HG03103 (cell line): Measurements from ENCODE around the gene ANTKMT.
"Not testable (repeated sequence)": the region's sequence is repeated elsewhere in the genome, so short reads cannot be mapped to it uniquely, and the experiment has no call there.

Source experiments
- ATAC-seq: cut with Tn5 transposase; IDR thresholded peaks from one replicate; pipeline ENCODE4 v1.9.1; 2021; ENCODE audit warnings: low read depth; ENCODE audit not compliant: unreplicated experiment

ANTKMT gene

DNA sequence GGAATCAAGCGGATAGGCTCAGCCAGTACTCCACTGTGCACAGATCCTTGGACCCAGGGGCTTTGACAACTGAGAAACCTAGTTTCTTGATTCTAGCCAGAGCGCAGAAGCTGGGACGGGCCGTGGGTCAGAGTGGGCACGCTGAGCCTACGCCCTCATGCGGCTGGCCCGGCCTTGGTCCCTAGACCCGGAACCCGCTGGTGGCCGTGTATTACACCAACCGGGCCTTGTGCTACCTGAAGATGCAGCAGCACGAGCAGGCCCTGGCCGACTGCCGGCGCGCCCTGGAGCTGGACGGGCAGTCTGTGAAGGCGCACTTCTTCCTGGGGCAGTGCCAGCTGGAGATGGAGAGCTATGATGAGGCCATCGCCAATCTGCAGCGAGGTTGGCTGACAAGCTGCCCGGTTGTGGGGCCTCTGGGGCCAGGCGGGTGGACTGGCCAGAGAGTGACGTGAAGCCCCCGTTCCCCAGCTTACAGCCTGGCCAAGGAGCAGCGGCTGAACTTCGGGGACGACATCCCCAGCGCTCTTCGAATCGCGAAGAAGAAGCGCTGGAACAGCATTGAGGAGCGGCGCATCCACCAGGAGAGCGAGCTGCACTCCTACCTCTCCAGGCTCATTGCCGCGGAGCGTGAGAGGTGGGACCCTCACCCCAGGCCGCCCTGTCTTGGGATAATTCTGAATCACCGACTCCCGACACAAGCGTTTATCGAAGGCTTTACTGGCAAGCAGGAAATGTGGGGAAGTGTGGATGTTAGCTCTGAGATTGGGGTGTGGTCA, 39.8 kb upstream of the ANTKMT start:
- ATAC-seq, result no peak

DNA sequence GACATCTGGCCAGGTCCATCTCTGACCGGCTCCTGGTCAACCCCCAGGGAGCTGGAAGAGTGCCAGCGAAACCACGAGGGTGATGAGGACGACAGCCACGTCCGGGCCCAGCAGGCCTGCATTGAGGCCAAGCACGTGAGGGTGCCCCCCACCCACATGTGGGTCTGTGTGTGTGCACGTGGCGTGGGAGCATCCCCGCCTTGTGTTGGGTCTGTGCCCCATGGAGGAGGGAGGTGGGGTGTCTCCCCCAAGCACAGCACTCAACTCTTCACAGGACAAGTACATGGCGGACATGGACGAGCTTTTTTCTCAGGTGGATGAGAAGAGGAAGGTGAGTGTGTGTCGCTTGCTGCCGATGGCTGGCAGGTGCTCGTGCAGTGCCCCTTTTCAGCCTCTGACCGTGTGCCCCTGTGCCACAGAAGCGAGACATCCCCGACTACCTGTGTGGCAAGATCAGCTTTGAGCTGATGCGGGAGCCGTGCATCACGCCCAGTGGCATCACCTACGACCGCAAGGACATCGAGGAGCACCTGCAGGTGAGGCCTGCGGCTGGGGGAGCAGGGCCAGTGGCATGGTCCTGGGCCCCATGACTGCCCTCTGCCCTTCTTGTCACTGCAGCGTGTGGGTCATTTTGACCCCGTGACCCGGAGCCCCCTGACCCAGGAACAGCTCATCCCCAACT, 39.1 kb upstream of the ANTKMT start:
- ATAC-seq, result no peak

DNA sequence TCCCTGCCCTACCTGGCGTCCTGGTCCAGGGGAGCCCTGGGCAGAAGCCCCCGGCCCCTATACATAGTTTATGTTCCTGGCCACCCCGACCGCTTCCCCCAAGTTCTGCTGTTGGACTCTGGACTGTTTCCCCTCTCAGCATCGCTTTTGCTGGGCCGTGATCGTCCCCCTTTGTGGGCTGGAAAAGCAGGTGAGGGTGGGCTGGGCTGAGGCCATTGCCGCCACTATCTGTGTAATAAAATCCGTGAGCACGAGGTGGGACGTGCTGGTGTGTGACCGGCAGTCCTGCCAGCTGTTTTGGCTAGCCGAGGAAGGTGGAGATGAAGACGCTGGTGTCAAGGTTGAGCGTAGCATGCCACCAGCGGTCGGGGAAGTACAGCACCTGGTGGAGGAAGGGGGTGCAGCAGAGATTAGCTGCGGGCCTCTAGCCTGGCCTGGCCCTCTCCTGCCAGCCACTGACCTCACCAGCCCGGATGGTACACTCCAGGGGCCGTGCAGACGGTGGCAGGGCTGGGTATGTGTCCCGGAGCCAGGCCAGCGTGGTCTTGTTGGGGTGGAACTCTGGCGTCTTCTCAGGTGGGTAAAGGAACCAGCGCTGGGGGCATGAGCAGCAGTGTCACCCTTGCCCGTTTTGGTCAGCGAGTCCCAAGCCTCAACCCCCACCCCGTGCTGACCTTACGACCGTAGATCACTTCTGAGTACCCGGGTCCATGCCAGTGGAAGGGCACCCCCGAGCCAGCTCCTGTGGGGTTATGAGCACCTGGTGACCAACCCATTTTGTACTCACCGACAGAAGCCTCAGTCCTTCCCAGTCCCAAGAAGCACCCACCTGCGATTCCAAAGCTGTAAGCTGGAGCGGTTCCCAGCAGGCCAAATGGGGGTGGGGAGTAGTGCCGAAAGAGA, 38.2 kb upstream of the ANTKMT start:
- no peak for ATAC-seq

DNA sequence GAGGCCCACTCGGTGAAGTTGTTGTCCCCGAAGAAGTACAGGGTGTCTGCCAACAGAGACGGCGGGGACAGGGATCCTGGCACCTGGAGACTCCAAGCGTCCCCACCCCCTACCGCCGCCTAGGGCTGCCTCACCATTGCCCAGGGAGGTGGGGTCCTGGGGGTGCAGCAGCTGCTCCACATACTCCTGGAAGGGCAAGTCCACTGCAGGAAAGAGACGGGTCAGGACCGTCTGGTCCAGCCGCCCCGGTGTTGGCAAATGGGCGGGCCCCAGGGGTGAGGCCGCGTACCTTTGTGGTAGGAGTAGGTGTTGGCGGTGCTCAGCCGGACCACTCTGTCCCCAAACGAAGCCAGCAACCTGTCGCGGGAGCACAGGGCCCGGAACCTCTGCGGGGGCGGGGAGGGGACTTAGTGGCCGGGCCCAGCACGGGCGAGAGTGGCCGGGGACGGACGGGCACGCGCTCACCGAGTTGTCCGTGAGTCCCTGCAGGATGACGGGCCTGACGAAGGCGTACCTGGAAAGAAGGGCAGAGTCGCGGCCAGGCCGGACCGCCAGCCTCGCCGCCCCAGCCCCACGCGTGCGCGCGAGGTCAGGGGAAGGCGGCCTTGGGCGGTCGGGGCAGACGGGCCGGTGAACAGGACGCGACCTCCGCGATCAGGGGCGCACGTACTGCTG, 37.4 kb upstream of the ANTKMT start:
- no peak for ATAC-seq

DNA sequence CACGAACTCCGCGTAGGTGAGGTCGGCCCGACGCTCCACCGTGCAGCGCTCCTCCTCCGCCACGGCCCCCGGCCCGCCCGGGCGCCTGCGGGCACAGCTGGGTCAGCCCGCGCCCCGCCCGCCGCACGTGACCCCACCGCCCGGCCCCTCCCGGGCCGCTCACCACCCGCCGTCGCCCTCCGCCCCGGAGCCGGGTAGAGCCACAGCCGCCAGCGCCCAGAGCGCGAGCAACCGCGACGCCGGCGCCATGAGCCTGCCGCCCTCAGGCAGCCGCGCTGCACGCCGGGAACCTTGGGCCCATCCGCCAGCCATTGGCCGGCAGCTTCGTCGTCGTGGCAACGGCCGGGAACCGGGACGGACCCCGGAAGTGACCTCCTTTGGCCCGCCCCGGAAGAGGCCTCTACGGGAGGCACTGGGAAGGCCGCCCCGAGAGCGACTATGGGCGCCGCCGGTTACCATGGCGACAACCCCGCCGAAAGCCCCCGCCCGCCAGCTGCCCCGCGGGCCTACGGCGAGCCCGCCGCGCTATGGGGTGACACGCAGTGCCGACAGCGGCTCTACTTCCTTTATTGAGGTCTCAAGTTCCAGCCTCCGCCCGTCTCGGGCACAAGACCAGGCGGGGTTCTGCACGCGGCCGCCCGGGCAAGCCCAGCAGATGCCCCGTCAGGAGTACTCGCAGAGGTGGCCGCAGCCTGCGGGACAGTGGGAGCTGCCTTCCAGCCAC, 36.7 kb upstream of the ANTKMT start, which contains the start of gene JMJD8:
Gene JMJD8 (minus strand): TSS at position 264 of the 724 bp plus-strand sequence. CDS start 15 bp downstream, at position 249.
- ATAC-seq, result peak; percentile 48

DNA sequence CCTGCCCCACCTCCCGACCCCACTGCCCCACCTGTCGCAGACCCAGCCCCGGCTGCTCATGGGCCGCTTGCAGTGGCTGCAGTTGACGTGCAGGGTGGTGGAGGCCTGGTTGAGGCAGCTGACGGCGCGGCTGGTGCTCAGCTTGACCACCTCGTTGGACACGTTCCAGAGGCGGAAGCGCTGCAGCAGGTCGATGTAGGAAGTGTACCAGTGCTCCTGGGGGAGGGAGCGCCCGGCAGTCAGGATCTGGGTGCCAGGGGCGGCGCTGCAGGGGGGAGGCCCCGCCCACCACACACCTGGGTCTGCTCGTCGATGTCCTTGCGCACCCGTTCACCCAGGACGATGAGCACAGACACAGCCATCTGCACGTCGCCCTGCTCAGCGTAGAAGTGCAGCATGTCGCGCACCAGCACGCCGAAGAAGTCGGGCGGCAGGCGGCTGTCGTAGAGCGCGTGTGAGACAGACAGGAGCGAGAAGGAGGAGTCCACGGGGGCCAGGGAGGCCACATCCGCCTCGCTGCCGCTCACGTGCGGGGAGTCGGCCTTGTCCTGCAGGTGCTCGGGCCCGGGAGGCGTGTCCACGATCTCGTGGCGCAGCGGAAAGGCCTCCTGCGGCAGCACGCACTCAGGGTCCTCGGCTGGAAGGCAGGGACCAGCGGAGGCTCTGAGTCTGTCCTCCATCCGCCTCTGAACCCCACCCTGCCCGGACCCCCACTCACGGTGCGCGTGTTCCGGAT, 35.8 kb upstream of the ANTKMT start:
- no peak for ATAC-seq

DNA sequence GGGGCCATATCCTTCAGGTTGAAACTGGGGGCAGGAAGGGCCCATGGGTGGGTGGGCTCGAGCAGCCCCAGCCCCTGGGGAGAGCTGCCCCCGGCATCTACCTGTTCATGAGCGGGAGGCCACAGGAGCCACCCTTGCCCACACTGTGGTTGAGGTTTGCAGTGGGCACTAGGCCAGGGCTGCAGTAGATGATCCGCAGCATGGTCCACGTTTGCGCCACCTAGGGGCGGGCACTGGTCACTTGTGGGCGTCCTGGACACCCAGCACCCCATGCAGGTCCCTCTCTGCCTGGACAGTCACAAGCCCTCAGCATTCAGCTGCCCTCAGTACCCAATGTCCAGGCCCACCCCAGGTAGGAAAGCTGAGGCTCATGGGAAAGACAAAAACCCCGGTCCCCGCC, 35.0 kb upstream of the ANTKMT start:
- ATAC-seq, result no peak

DNA sequence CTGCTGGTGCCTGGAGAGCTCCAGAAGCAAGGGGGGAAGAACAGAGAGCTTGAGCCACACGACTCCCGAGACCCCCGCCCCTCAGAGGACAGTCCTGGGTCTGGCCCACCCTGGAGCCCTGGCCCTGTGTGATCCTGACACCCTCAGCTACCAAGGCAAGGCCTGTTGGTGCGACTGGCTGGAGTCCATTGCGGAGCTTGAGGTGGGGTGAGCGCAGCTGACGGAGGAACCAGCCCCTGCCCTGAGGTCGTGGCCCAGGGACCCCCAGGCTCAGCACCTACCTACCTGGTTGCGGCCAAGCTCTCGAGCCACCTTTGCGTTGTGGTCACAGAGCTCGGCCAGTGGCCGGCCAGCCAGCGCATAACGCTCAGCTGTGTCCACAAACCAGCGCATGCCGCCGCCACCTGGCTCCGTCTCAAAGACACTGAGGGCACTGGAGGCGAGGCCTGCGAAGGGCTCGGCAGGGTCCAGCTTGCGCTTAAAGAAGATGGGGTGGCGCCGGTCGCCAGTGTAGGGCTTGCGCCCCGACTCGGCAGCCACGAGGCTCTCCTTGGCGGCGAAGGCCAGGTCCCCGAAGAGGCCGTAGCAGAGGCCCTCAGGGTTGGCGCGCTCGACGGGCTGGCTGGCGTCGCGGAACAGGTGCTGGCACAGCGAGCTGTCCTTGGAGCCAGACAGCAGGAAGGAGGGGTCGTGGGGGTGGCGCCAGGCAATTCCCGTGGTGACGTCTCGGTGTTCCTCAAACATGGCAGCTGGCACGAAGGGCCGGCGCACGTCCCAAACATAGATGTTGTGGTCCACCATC, 34.3 kb upstream of the ANTKMT start:
- ATAC-seq, result no peak

DNA sequence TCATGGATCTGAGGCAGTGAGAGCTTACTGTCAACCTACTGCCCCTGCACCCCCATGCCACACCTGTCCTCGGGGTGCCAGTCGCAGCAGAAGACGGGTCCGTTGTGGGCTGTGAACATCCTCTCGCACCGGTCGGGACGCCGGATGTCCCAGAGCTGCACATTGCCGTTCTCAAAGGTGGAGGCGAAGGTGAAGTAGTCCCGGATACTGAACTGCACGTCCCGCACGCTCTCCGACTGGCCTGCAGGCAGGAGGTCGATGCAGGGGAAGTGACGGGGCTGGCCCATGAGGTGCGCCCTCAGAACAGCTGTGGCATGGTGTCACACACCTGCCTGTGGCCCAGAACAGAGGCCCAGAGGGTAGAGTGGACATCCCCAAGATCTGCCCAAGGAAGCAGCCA, 33.4 kb upstream of the ANTKMT start:
- no peak for ATAC-seq

DNA sequence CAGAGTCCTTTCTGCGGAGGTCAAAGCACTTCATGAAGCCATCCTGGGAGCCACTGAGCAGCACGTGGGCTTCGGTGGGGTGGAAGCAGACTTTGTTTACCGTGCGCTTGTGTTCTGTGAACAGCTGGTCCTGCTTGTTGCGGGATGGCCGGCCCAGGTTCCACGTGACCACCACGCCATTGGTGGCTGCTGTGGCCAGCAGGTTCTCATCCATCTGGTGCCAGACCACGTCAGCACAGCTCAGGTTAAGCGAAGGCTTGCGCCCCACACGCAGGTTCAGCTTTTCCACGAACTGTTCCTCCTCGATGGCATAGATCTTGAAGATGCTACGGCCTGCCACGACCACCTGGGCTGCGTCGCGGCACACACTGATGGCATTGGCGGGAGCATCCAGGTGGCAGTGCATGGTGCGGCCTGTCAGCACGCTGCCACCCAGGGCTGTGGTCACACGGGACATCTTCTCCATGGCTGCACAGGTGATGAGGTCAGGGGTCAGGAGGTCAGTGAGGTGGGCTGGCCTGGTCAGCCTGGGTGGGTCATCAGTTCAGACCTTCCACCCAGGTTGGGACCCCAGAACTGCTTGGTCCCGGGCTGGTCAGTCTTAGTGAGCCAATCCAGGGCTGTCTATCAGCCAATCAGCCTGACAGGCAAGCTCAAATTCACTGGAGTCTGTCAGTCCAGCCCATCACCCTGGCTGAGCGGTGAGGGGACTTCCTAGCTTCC, 31.6 kb upstream of the ANTKMT start:
- no peak for ATAC-seq

DNA sequence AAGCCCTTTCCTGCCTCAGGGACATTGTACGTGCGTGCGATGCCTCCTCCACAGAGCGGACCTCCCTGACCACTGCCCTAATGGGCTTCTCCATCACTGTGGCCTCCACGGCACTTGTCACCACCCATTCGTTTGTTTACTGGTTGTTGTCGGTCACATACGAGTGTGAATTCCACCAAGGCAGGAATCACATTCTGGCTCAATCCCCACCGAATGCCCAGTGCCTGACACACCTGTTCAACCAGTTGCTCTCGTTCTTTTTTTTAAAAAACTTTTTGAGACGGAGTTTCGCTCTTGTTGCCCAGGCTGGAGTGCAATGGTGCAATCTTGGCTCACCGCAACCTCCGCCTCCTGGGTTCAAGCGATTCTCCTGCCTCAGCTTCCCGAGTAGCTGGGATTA, 29.7 kb upstream of the ANTKMT start:
- ATAC-seq, result not testable (repeated sequence)

DNA sequence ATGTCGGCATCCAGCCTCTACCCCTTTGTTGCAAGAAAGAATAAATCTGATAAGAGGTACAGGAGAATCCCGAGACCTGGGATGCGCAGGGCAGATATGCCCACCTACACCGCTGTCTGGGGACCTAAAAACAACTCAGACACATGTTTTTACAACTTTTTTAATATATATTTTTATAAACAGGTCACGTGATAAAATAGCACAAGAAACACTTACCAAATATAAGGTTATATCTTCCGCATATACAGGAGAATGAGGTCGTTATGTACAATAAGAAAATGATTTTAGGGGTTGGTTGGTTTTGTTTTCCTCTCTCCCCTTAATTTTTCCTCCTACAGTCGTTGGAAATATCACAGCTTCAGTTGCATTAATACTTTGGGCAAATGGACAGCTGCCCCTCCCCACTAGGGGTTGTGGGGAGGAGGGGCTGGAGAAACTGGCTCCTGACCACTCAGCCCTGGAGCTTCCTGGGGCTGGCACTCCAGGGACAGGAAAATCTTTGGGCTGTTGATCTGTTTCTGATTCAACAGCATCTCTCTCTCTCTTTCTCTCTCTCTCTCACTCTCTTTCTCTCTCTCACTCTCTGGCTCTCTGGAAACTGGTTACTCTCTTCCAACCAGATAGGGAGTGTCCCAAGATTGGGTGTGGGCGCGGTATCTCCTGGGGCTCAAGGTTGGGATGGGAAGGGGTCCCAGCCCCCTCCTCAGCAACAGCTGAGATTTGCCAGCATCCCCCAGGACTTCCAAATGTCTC, 28.4 kb upstream of the ANTKMT start:
- ATAC-seq, result no peak

DNA sequence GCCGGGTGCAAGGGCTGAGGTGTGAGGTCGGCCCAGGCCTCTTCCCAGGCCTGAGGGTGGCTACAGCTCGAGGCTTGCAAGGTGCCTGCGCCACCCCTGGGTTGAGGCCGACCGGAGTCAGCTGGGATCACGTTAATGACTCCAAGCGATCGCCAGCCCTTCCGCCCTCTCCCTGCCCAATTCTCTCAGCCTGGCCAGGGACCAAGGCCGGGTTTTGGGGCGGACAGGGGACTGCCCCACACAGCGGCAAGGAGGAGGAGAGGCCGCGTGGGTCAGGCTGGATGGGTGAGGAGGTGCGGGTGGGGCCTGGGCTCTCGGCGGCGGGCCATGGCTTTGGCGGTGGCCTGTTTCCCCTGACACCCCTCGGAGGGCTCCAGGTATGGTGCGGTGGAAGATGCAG, 27.6 kb upstream of the ANTKMT start:
- no peak for ATAC-seq

DNA sequence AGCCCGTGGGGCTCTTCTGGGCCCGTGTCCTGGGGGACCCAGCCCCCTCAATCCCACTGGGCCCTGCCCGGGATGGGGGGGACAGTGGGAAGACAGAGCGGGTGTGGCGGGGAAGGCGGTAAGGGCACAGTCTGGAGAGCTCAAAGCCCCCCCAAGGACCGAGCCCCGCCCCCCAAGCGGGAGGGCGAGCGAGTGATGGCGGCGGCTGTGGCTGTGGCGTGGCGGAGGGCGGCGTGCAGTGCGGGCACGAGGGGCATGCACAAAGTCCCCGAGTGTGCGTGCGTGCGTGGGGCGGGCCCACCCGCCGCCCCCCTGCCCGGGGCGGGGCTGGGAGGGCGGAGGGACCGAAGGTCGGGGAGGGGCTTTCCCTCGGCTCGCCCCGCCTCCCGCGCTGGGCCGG, 27.2 kb upstream of the ANTKMT start:
- ATAC-seq, result no peak

DNA sequence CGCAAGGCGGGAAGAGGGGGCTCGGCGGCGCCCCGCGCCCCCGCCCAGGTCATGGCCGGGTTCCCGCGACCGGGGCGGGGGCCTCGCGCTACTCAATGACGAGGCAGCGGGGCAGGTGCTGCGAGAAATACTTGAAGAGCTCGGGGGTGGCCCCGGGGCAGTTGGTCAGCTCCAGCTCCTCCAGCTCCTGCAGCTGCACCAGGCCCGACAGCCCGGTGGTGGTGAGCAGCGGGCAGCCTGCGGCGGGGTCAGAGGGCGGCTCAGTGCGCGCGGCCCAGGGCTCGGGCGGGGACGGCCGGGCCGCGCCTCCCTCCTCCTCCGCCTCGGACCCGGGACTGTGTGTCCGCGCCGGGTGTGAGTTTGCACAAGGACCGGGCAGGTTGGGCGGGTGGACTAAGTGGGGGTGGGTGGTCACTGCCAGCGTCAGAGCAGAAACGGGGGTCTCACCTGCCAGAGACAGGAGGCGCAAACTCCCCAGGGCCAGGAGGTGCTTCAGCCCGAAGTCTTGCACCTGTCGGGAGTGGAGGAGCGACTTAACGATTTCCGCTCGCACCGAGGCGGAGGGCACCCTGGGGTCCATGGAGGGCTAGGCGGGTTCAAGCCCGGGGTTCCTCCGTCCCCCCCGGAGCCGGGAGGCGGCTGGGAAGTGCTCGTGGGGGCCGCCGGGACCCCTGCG, 26.6 kb upstream of the ANTKMT start:
- no peak for ATAC-seq

DNA sequence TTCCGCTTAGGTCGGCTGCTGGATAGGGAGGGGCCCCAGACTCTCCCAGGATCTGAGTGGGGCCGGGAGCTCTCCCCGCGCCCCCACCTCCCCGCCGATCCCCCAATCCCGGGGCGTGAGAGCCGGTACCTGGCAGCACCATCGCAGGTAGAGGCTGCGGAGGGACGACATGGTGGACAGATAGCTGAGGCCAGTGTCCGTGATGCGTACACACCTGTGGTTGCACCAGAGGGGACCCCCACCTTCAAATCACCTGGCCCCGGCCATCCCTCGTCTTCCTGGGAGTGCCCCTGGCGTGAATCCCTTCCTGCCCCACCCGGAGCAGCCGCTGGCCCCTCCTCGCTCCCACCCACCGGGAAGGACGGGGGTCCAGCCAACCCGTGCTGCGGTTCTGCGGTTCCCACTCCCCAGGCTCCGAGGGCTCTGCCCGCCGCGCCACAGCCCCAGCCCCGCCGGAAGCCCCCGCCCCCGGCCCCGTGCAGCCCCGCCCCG, 26.0 kb upstream of the ANTKMT start:
- no peak for ATAC-seq
